Activated CD4-positive, alpha-beta T cell treated with anti-CD3 and anti-CD28 coated beads, Interleukin-2, Interleukin-6, amounts not matched to agents 100 ng/mL and 50 ng/mL, durations not matched to agents 16 hours and 8 hours (primary cell): ENCODE measurements around the gene SLC7A1.
"Not testable (repeated sequence)": the region's sequence is repeated elsewhere in the genome, so short reads cannot be mapped to it uniquely, and the experiment has no call there.

Experiments used
- DNase-seq: peaks from one replicate; pipeline ENCODE4 v3.0.0-alpha.2; 2020

Gene SLC7A1

DNA sequence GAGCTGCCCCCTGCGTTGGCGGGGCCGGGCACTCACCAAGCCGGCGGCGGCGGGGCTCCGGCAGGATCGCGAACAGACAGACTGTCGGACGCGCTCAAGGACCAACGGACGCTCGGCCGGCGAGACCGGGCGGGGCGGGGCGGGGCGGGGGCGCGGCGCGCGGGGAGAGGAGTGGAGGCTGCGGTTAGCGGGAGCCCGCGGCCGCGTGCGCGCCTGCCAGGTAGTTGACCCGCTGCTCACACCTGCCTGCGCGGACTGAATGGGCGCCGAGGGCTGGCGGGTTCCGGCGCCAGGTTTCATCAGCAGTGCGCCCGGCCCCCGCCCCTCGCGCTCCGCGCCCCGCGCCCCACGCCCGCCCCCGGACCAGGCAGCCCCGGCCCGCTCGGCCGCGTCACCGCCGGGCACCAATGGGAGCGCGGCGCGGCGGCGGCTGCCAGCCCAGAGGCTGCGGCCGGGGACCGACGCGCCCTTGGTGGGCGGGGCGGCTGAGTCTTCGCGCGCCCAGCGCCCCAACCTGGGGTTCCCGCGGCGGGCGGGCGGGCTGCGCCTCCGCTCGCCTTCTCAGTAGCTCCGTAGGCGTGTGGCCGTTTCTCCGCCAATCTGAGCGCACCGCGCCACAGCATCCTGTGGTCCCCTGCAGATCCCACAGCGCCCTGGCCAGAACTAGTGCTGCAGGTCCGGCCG is at the start of gene SLC7A1:
Gene SLC7A1 (minus strand): TSS at position 309 of the 684 bp plus-strand sequence. CDS start 59,500 bp downstream, outside the sequence.
- peak; percentile 92 for DNase-seq

DNA sequence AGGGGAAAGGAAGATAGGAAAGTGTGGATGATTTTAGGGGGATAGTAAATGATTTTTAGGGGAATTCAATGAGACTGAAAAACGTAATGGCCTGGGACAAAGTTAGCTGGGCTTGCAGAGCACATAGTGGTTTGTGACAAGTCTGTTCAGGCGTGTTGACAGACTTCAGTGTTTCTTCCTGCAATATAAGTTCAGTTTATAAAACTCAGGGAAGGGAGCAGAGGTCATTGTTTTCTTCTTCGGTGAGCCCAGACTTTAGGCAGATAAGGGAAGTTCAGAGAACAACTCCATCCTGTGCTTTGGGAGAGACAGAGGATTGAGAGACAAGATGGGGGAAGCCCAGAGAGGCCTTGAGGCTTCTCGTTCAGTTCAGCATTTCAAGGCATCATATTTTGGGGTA is 45.2 kb upstream of the SLC7A1 start:
- DNase-seq = no peak

DNA sequence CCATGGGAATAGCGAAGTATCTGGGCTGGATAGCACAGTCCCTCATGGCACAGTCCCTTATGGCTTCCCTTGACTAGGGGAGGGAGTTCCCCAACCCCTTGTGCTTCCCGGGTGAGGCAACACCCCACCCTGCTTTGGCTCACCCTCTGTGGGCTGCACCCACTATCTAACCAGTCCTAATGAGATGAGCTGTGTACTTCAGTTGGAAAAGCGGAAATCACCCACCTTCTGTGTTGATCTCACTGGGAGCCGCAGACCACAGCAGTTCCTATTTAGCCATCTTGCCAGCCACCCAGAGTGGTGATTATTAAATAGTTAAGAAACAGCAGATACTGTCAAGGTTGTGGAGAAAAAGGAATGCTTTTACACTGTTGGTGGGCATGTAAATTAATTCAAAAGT is 41.3 kb upstream of the SLC7A1 start:
- DNase-seq = not testable (repeated sequence)

DNA sequence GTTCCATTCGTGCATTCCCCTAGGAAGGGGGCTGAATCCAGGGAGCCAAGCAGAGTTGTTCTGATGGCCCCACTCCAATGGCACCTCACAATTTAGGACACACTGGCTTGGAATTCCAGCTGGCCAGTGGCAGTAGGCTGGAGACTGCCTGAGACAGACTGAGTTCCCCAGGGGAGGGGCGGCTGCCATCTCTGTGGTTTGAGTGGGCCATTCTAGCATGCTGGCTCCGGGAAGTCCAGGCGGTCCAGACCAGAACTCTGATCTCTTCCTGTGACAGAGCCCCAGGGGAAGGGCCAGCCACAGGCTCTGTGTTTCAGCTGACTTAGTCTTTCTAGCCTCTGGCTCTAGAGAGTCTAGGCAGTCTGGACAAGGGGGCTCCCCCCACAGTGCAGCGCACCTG is 29.5 kb upstream of the SLC7A1 start:
- no peak for DNase-seq

DNA sequence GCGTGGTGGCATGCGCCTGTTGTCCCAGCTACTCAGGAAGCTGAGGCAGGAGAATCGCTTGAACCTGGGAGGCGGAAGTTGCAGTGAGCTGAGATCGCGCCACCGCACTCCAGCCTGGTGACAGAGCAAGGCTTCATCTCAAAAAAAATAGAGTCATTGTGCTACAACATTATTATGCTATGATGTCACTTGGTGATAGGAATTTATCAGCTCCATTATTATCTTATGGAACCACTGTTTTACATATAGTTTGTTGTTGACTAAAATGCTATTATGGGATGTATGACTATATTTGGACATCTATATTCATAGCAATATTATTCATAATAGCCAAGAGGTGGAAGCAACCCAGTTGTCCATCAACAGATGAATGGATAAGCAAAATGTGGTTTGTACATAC is 26.4 kb upstream of the SLC7A1 start:
- DNase-seq = no peak

DNA sequence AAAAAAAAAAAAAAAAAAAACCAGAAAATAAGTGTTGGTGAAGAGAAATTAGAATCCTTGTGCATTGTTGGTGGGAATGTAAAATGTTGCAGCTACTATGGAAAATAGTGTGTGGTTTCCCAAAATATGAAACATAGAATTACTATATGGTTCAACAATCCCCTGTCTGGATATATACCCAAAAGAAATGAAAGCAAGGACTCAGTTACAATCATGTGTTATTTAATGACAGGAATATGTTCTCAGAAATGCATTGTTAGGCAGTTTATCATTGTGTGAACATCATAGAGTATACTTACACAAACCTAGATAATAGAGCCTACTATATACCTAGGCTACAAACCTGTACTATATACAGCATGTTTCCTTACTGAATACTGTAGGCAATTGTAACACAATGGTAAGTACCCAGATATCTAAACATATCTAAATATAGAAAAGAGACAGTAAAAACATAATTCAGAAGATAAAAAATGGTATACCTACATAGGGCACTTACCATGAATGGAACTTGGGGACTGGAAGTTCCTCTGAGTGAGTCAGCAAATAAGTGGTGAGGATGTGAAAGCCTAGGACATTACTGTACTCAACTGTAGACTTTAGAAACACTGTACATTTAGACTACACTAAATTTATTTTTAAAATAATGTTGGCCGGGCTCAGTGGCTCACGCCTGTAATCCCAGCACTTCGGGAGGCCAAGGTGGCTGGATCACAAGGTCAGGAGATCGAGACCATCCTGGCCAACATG is 25.7 kb upstream of the SLC7A1 start:
- DNase-seq = no peak

DNA sequence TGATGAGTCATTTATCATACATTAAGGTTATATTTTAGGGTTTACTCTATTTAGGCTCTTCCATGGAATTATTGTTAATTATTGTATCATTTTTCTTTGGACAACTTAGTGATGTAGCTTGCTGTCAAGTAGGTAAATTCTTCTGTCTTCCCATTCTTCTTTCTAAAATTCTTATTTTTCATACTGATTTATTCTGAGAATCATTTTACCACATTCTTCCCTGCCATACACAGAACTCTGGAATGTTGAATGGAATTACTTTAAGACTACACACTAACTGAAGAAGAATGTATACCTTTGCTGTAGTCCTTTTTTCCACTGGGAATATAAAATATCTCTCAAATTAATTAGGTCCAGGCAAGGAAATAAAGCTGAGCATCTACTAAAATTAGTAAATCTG is 24.5 kb upstream of the SLC7A1 start:
- DNase-seq = no peak

DNA sequence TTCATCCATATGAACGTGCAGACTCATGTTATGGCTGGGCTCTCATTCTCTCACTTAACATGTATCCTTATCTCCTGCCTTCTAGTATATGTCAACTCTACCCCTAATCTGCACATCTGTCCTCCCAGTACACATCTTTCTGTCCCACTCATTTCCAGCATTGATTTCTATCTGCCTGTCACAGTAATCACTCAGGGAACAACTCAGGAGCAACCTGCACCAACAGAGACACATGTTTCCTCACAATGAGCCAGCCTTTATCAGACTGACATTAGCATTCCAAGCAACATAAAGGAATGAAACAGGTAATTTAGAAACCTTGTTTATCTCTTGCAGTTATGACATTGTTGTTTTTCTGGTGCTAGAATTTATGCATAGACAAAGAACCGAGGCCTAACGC is 17.6 kb upstream of the SLC7A1 start:
- no peak for DNase-seq

DNA sequence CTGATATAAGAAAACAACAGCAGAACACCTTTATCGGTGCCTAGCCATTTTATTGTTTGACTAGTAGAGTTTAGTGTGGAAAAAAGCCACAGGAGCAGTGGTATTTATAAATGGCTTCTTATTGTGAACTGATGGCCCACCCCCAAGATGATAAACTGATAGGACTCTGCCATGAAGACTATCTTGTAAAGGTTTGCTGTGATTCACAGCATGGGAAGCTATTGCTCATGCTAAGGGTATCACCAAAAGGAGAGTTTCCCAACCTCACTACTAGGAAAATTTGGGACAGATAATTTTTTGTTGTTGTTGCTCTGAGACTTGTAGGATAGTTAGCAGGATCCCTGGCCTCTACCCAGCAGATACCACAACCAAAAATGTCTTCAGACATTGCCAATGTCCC is 12.0 kb upstream of the SLC7A1 start:
- DNase-seq = no peak

DNA sequence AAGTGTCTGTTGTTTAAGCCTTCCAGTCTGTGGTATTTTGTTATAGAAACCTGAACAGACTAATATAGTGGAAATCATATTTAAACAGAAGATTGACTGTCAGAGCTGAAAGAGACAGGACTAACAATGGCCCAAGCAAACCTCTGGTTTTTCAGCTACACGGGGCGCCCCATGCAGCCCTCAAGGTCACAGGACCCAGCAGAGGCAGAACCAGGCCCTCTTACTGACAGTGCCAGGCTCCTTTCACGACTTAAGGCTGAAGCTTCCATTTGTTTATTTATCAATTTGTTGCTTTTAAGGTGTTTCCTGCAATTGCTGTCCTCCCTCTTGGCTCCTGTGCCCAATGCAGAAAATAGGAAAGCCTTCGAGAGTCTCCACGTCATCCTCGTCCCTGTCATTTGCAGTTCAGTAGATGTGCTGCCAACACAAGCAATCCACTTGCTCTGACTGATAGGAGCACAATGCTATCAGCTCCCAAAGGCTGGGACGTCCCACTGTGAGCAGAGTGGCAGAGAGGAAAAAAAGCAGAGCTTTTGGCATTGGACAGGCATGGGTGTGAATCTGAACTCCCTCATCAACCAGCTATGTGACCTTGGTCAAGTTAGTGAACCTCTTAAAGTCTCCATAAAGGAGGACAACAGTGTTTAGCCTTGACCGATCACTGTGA is 10.5 kb upstream of the SLC7A1 start:
- no peak for DNase-seq

DNA sequence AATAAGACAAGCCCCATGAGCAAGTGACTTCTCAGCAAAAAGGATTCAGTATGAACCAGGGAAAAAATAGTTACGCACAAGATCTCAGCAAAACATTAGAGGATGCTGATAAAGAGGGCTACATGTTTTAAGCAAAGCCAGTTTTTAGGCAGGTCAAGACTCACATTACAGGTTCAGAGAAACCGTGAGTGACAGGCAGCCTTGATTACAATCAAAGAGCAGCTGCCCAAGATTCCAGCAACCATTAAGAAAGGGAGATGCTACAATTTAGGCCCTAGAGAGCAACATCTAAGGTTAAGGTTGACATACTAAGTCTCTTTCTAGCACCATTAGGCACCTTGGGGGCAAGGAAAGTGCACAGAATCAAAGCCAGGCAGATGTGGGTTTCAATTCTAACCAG is 2.8 kb upstream of the SLC7A1 start:
- DNase-seq = no peak

DNA sequence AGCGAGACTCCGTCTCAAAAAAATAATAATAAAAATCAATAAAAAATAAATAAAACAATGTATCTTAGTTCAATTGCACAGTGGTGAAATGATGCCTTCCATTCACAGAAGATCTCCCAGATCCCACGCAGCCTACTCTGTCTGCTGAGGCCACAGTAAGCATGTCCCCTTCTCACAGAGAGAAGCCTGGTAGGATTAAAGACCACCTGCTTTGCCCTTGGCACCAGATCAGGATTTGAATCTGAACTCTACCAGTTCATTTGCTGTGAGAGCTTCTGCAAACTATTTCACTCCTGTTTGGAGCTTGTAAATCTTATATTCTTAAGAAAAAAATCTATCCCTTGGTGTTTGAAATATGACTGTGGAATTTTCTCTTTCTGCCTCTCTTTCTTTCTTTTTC is 2.2 kb upstream of the SLC7A1 start:
- no peak for DNase-seq

DNA sequence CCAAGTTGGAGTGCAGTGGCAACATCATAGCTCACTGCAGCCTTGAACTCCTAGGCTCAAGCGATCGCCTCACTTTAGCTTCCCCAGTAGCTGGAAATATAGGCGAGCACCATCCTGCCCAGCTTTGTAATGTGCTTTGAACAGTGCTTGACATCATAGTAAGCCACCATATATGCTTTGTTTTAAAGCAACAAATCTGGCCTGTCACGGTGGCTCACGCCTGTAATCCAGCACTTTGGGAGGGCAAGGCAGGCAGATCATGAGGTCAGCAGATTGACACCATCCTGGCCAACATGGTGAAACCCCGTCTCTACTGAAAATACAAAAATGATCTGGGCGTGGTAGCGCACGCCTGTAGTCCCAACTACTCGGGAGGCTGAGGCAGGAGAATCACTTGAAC is 1.8 kb upstream of the SLC7A1 start:
- DNase-seq = no peak

DNA sequence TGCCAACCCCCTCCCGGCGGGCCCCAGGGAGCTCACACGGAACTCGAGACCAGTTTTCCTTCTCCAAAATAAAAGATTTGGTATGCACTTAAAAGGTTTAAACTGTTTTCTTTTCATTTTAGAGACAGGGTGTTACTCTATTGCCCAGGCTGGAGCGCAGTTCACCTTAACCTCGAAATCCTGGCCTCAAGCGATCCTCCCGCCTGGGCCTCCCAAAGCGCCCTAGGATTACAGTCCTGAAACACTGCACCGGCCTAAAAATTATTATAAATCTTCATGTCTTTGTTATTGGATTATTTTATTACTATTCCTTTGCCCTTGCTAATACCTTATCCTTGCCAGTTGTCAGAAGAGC is 553 bp upstream of the SLC7A1 start:
- no peak for DNase-seq

DNA sequence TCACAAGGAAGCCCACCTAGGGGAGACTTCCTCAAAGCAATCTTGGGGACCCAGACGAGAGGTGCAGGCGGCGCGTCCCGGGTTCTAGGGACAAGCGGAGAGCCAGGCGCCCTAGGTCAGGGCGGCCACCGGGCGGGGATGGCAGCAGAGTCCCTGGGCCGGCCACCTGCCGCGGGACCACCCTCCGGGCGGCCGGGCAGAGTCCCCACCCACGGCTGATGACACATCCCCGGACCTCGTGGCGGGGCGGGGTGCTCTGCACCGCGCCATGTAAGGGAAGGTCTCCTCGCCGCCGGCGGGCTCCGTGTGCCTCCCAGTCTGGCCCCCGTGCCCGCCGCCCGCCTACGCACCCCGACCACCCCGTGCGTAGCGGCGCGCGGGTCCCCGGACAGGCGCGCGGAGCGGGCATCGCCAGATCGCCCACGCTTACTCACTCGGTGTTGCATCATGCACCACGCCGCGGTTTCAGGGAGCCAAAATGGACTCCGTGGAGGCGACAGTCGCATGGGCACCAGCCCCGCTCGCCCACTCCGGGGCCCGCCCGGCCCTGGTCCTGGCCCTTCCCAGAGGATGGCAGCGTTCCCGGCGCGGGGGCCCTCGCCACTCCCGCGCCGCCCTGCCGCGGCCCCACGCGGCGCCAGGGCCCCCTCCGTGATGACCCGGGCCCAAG is 643 bp downstream of the SLC7A1 start:
- peak; percentile 68 for DNase-seq

DNA sequence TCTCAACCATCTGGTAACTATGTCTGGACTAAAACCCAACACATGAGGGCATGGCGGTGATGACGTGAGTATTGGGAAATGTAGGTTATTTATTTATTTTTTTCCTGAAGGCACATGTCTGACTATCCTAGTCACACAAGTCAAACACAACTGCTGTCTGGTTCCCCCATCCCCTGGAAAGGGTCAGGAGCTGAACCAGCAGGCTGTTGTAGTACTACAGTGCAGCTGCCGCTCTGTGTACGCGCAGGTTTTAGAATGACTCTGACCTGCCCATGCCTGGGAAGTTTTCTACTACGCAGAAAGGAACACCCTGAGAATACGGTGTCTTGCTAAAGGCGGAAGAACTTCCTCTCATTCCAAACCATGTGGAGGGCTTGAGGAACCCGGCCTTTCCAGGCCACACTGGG is 1.2 kb downstream of the SLC7A1 start:
- peak; percentile 70 for DNase-seq

DNA sequence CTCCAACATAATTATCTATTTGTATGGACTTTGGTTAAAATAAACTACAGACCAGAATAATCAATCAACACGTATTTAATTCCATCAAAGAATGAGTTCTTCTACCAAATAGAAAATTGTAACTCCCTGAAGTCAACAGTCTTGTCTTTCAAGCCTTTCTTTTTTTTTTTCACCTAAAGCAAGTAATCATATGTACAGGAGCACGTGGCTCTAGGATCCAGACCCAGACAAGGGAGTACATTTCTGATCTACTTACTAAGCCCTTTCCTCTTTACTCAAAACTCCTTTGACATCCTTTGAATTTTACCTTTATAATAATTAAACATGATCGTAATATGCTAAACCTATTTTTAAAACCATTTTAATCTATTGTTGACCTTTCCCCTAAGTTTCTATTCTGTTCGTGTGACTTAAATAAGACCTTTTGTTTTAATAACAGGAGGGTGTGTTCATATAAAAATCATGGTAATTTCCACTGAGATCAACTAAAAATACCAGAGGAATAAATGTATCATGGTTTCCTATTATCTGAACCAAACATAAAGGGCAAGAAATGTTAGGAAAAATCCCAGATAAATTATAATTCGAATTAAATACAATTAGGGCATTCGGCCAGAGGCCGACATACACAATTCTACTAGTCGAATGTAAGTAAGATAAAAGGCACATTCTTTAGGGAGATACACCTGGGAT is 1.7 kb downstream of the SLC7A1 start:
- no peak for DNase-seq

DNA sequence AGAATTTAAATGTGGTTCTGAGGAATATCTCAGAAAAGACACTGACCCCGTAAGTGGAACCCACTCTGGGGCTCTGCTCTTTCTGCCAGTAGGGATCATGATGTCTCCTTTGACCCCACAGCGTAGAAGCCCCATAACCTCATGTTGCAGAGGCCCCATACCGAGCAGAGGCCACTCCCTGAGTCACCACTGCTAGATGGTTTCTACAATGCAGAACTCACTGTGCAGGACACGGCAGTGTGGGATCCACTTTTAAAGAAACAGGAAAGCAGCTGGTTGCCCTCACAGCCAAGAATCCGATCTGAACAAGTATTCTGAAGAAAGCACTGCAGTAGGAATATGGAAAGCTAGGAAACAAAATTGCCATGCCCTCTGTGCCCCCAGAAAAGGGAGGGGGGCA is 4.2 kb downstream of the SLC7A1 start:
- no peak for DNase-seq

DNA sequence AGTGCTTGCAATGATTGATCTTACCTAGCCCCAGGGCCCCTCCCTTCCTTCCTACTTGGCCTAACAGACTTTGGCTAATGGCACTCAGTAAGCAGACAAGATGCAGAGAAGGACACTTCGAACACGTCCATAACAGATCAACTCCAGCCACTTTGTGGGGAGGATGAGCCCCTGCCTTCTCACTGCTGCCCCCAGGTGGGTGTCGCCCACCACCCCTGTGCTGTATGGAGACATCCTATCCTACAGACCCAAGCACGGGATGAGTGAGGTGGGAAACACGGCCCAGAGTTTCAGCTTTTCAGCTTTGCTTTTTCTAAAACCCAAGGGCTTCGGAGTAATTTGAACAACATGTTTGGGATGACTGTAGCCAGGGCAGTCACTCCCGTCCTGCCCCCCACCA is 5.5 kb downstream of the SLC7A1 start:
- no peak for DNase-seq

DNA sequence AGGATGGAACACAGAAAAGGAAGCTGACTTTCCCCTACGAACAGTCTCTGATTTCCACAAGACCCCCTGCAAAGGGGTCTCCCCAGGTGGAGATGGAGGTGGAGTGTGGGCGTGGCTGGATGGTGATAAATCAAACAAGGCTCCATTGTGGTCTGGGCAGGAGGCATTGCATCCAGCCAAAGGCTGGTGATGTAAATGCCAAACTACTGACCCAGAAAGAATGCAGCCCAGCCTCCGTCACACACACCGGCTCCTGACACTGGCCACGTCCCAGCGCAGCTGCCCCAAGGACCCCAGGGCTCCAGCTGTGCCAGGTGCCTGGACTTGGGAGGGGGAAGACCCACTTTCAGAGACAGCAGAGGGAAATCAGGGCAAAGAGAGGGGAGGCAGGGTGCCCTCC is 6.3 kb downstream of the SLC7A1 start:
- DNase-seq = no peak

DNA sequence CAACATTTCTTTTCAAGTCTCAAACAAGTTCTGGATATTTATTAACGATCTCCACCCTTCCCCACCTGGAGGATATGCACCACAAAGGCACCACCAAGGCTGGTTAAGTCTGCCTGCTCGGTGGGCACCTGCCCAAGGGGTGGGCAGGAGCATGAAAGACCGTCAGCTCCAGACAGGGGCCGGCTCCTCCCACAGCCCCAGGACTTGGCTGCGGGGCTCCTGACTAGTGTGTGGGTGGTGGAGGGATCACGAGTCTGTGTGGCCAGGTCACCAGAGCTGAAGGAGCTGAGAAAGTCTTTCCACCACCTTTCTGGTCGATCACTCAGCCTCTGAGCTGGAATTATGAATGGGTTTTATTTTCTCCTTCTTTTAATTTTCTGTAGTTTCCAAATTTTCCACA is 7.8 kb downstream of the SLC7A1 start:
- DNase-seq = no peak

DNA sequence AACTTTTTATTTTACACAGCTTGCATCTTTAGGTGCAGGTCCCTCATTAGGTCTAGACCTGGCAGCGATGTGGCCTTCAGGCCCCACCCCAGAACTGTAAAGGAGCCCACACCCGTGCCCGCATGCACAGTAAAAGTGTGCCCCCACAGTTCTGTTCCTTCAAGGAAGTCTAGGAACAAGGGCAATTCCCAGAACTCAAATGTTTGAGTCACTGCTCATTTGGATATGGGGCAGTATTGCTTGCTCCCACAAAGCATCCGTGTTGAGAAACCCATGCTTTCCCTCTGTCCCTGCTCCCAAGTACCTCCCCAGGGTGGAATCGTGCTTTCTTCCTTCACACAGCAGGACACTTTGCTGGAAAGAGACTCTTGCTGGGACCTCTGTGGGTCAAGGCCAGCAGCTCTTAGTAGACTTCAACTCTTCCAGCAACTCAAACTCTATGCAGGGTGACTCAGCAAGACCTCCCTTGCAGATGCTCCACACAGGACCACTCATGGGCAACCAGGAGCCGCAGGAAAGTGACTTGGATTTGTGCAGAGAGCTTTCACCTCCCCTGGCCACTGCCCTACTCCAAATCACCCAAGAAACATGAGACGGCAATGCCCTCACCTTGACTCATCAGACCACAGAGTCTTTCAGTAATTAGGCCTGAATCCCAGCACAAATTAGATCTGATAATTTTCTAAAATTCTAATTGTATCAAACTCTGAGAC is 12.3 kb downstream of the SLC7A1 start:
- DNase-seq = no peak
